HK-2 (cell line): ENCODE data around the gene PRKCA.
A peak's percentile ranks its signal among the peaks of the same experiment; 100 is the strongest.
"Not testable (repeated sequence)": the region's sequence is repeated elsewhere in the genome, so short reads cannot be mapped to it uniquely, and the experiment has no call there.

ENCODE experiments used
- DNase-seq: peaks from one replicate; pipeline ENCODE4 v3.0.0-alpha.2; 2018; ENCODE audit not compliant: unreplicated experiment

PRKCA gene

GRCh38 chr17:66489576-66489975, 187.2 kb downstream of the PRKCA start:
- not testable (repeated sequence) for DNase-seq

GRCh38 chr17:66491213-66491612, 188.8 kb downstream of the PRKCA start:
- no peak for DNase-seq

GRCh38 chr17:66491665-66492064, 189.3 kb downstream of the PRKCA start:
- DNase-seq = no peak

- DNase-seq = no peak
Observed at GRCh38 chr17:66492080-66492479, 189.7 kb downstream of the PRKCA start.

GRCh38 chr17:66492561-66493005, 190.2 kb downstream of the PRKCA start:
- DNase-seq = no peak

- no peak for DNase-seq
Observed at GRCh38 chr17:66493283-66494019, 191.0 kb downstream of the PRKCA start.

DNA sequence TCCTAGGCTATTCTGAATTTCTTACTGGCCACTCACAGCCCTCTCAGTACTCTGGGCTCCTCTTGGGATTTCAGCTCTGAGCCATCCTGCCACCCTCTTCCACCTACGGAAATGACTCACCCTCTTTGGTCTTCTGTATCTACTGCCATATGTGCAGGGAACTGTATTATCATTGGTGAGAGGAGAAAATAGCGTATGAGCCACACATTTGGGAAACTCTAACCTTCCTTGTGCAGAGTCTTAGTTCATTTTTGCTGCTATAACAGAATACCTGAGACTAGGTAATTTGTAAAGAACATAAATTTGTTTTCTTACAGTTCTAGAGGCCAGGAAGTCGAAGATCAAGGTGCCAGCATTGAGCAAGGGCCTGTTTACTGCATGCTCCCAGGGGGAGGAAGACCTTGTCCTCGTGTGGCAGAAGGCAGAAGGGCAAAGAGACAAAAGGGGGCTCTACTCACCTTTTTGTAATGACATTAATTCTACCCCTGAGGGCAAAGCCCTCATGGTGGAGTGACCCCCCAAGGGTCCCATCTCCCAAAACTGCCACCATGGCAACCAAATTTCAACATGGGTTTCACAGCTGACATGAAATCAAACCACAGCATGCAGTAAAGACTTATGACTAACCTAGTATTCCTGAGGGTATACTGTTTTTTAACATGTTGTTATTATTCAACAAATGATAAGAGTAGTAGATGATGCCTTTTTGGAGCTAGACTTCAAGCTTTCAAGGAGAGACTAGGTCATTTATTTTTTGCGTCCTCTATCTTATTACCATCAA, 191.8 kb downstream of the PRKCA start:
- DNase-seq = peak; percentile 56

- DNase-seq = no peak
Observed at GRCh38 chr17:66495035-66495434, 192.6 kb downstream of the PRKCA start.

DNA sequence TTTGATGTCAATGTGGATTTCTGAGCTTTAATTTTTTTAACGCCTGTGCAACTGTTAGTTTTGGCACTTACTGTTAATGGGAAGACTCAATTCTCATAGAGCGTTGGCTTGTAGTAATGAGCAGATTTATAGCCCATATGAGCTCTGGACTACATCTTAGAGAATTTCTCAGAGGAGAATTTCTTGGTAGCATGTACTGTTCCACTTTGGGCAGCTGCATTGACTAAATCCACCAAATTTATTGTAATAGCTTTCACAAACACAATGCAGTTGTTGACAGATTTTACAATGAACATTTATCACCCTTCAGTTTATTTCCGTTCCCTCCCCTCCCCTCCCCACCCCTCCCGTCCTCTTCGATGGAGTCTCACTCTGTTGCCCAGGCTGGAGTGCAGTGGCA, 193.9 kb downstream of the PRKCA start:
- no peak for DNase-seq

DNA sequence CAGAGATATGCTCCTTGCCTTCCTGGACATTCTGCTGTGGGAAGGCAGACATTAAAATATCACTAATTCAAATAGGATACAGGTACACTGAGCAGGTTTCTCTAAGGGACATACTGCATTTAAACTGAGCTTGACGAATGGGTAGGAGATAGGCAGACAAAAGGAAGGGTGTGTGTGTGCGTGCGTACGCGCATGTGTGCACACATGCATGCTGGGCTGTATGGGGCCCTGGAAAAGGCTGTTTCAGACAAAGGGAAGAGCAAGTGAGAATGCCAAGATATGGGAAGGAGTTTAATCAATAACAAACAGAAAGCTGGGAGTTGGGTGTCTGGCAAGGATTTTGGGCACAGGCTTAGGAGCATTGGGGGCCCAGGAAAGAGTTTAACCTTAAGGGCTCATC, 196.2 kb downstream of the PRKCA start:
- no peak for DNase-seq

- no peak for DNase-seq
Observed at GRCh38 chr17:66506641-66507040, 204.2 kb downstream of the PRKCA start.

DNA sequence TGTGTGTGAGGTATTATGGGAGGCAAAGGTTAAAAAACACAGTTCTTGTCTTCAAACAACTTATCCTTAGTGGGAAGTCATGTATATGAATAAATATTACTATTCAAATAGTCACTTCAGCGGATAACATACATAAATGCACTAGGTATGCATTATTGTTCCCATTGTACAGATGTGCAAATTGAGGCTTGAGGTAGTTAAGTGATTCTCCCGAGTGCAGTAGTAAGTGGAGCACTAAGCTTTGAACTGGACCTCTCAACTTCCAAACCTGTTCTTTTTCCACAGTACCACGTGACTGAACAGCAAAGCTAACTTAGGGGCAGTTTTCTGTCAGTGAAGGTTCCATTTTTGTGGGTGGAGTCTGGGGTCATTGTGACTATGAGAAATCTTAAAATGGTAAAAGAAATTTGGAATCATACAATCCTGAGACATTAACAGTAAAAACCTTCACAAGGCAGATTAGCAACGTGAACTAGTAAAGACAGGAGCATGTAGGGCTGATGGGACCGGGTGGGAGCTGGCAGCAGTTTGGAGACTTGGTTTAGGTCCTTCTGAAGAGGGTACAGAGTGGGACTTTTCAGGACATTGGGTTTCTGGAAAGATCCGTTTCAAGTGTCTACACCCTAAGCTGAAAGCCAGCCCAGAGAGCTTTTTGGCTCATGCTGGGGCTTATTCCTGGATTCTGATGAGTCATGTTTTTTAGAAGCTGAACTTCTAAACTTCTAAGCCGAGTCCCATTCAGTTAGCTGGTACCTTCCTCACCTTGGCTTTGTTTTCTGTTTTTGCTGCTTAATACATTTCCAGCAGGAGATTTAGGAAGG, 204.9 kb downstream of the PRKCA start:
- DNase-seq = no peak

DNA sequence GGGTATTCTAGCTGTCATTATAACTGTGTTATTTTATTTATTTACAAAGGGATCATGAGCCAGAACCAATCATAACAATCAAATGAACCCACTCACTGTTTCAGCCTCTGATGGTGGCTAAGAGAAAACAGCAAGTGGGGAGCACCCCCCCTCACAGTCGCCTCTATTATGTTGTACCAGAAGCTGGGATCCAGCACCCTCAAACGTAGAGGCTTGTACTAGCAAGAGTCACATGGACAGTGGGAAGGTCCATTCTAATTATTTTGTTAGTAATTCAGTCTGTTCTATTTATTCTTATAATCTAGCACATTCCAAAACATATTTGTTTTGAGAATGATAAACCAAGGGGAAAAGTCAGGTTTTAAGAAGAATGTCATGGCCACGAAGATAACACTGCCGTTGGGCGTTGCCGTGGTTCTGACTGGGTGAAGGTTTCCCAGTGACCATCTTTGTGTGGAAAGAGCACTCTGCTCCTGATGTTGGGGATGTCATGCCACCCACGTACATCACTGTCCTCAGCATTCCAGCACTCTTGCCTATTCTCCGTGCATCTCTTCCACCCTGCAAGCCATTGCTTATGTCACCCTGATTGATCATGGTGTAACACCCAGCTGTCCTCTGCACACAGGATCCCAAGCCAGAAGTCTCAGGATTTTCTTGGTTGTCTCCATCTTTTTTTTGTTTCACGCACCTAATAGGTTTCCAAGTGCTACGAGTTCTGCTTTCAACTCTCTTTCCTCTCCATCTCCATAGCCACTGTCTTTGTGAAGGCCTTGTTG, 205.8 kb downstream of the PRKCA start:
- no peak for DNase-seq

GRCh38 chr17:66508896-66509844, 206.8 kb downstream of the PRKCA start:
- peak; percentile 43 for DNase-seq

DNA sequence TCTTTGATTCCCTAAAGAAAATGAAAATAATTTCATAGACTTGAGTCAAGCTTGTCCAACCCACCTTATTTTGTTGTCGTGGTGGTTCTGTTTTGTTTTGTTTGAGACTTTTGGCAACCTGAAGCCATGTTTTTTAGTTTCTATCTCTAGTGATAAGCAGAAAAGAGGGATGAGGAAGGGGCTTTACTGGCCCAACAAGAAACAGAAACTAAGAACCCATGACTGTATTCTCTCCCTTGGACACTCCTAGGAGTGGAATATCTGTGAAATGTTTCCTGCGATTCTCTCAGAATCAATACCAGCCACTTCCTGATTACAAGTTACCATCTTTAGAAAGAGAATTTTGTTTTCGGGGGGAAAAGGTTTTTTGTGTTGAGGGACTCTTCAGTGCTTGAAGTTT, 207.5 kb downstream of the PRKCA start:
- no peak for DNase-seq

DNA sequence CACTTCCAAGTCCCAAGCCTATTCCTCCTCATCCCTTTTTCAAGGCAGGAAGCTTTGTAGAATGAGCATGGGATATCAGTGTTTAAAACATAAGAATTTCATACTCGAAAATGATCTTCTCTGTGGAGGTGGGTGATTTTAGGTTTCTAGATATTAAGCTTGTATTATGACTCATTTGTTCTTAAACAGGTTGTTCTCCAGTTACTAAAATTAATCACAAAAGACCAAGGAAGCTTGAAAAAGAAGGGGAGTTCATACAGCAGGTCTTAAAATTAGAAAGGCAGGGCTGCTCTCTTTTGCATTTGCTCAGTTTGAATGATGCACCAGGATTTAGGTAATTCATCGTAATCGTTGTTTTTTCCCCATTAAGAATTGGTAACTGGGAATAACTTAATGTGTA, 208.7 kb downstream of the PRKCA start:
- no peak for DNase-seq

DNA sequence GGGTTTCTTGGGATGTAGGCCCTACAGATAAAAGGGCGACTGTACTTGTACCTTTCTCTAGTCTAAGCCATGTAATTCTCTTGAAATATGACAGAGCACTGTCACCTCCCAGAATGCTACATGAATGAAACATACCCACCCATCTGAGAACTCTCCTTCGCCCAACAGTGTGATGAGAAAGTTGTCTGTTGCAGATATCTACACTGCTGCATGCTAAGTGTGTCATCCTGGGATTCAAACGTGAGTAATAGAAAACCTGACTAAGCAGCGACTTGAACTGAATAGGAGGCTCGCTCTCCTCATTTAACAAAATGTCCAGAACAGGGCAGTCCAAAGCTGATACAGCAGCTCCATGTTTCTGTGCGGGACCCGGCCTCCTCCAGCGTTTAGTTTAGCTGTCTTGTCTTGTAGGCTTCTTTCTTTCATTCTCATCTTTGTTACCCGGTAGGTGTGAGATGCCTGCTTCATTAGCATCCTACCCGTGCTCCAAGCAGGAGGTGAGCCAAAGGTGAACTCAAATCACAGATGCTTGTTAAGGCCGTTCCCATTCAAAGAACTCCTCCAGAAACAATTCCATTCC, 211.9 kb downstream of the PRKCA start:
- DNase-seq = no peak

GRCh38 chr17:66515974-66516373, 213.6 kb downstream of the PRKCA start:
- DNase-seq = no peak

DNA sequence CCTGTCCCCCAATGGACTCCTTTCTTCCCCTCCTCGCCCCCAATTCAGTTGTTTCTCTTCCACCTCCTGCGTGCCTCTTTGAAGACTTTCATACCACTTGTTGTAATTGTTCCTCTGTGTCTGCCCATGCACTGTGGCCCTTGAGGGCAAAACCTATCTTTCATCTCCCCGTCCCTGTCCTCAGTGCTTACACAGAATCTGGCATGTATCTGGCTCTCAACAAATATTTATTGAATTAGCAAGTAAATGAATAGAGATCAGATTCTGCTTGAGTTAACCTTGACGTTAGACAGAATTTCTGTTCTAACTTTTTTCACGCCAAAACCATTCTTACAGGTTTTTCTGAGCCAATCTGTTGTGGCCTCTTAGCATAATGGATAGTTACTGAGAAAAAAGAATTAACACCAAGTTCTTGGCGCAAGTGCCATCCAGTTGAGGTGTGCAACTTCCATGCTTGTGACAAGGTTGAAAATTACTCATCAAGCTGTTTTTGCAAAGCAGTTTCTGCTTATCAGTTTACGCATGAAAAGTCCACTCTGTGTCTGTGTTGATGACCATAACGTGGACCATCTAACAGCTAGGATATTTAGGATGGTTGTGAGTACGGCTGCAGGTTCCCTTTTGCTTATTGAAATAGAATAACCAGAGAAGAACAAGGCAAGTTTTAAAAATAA, 215.1 kb downstream of the PRKCA start:
- DNase-seq = no peak
